GM21619 (cell line): ENCODE measurements around the gene TEX264.

Source experiments
- ATAC-seq: cut with Tn5 transposase; IDR thresholded peaks from one replicate; pipeline ENCODE4 v1.9.1; 2021; ENCODE audit not compliant: unreplicated experiment

TEX264 gene

DNA sequence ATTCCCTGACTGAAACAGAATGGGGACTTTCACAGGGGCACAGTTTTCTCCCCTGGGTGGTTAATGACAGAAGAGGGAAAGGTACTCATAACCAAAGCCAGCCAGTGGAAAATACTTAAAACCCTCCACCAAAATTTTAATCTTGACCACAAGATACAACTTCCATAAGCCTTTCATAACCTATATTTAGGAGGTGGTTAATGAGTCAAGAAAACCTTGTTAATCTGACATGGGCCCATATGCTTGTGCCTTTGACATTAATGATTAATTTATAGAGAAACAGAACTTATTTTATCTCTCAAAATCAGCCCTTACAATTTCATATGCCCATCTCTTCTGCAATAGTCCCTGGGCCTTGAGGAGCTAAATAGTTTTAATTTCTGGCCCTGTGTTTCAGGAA lies 76.8 kb downstream of the TEX264 start:
- no peak for ATAC-seq

DNA sequence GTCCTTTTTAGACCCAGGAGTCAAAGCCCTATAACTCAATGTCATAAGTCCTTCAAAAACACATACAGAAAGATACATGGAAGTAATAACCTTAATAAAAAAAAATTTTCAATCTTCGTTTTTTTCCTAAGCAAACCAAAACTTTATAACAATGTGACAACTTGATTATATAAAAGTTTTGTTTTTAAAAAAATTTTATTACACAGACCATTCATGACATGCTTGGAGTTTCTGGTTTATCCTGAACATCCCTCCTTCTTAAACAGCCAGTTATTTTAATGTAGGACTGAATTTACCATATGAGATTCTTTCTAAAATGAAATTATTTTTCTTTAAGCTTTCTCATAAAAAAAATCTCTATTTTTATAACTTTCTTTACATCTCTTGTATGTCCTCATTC lies 77.3 kb downstream of the TEX264 start:
- ATAC-seq = no peak

DNA sequence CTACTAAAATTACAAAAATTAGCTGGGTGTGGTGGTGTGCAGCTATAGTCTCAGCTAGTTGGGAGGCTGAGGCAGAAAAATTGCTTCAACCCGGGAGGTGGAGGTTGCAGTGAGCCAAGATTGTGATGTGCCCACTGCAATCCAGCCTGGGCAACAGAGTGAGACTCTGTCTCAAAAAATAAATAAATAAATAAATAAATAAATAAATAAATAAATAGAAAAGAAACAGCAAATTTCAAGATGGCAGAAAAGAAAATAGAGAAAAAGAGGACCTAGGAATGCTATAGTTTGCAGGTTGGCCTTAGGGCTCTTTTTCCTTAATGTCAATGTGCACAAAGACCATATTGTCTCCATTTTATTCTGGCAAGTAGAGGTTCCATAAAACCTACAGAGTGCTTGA lies 79.8 kb downstream of the TEX264 start:
- ATAC-seq = no peak

DNA sequence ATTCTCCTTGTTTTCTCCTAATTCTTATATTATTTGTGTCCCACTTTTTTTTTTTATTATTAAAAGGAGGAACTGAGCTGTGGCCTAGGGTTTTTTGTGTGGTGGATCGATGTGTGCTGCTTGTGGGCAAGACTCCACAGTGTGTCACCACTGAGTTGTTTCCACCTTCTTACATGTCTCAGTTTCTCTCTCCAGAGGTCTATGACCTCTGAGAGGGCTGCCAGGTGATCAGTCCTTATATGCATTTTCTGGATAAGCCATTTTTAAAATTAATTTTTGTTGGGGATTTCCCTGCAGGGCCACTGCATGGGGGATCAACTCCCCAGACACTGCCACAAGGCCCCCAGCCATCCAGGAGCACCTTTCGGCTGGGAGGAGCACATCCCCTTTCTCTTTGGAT lies 80.2 kb downstream of the TEX264 start:
- peak; percentile 56 for ATAC-seq
